GM23338 (cell line): ENCODE data around the gene DDX39A. TPM values are rescaled to one million over a fixed set of nuclear protein-coding genes. Genes with fewer than 3 reads are reported as not detected.

Experiments used
- CREB1 ChIP-seq: fragments of 250-450 bp; sonication (Bioruptor Pico); IDR thresholded peaks from 2 replicates; pipeline ENCODE4 v1.5.0; 2020; ENCODE audit warnings: low read depth, mild to moderate bottlenecking, moderate library complexity
- CTCF ChIP-seq, 2 experiments: fragments of 200-600 bp in 1 of 2; sonication (generic) in 1 of 2; conservative IDR thresholded peaks; 2 replicates each; pipeline versions ENCODE4 v1.5.1 to v1.6.1; 2016 to 2017; ENCODE audit warnings: antibody characterized with exemption in 2 of 2, low read depth in 2 of 2, mild to moderate bottlenecking in 2 of 2, moderate library complexity in 1 of 2
- ETS1 ChIP-seq: IDR thresholded peaks from 2 replicates; pipeline ENCODE4 v1.6.1; 2016; ENCODE audit warnings: antibody characterized with exemption
- EZH2 ChIP-seq: fragments of 200-600 bp; sonication (generic); IDR thresholded peaks from one replicate; pipeline ENCODE4 v1.8.0; 2017; ENCODE audit warnings: antibody characterized with exemption, mild to moderate bottlenecking, low read depth; ENCODE audit not compliant: unreplicated experiment
- EZH2phosphoT487 ChIP-seq: fragments of 200-600 bp; sonication (generic); IDR thresholded peaks from one replicate; pipeline ENCODE4 v1.8.1; 2018; ENCODE audit warnings: antibody characterized with exemption; ENCODE audit not compliant: unreplicated experiment
- JUNB ChIP-seq: IDR thresholded peaks from one replicate; pipeline ENCODE4 v1.6.1; 2016; ENCODE audit warnings: antibody characterized with exemption; ENCODE audit not compliant: unreplicated experiment
- NANOG ChIP-seq: IDR thresholded peaks from 2 replicates; pipeline ENCODE4 v1.6.1; 2016; ENCODE audit warnings: antibody characterized with exemption, borderline replicate concordance
- POLR2AphosphoS5 ChIP-seq: IDR thresholded peaks from 2 replicates; pipeline ENCODE4 v1.6.1; 2016; ENCODE audit warnings: antibody characterized with exemption, low read depth
- STAT1 ChIP-seq: IDR thresholded peaks from one replicate; pipeline ENCODE4 v1.6.1; 2016; ENCODE audit warnings: antibody characterized with exemption; ENCODE audit not compliant: unreplicated experiment
- ZNF114 ChIP-seq: fragments of 250-450 bp; sonication (Bioruptor Pico); IDR thresholded peaks from 2 replicates; pipeline ENCODE4 v1.5.0; 2020; ENCODE audit warnings: mild to moderate bottlenecking, moderate library complexity
- ZNF331 ChIP-seq: fragments of 250-450 bp; sonication (Bioruptor Pico); IDR thresholded peaks from 2 replicates; pipeline ENCODE4 v1.5.0; 2020; ENCODE audit warnings: low read depth, mild to moderate bottlenecking, moderate library complexity
- polyA plus RNA-seq: library from polyadenylated mRNA; unstranded; fragments of >200 nt; fragmentation: Nextera tagmentation; extraction: Ambion mirVana; gene quantifications from 2 replicates; pipeline ENCODE4 v1.2.1, GENCODE V29; 2016
- total RNA-seq: library from RNA; depleted of rRNA; stranded (reverse); fragments of >200 nt; shearing (Covaris generic); gene quantifications from 2 replicates; pipeline ENCODE4 v1.2.3, GENCODE V29; 2014
- TF ChIP-seq, protein P1 (sequence below): IDR thresholded peaks from one replicate; pipeline ENCODE4 v1.6.1; 2018; ENCODE audit warnings: antibody characterized with exemption; ENCODE audit not compliant: unreplicated experiment

DDX39A gene
- total and polyA plus RNA-seq, 2 experiments from 2014 or later = 195 to 196 TPM

DNA sequence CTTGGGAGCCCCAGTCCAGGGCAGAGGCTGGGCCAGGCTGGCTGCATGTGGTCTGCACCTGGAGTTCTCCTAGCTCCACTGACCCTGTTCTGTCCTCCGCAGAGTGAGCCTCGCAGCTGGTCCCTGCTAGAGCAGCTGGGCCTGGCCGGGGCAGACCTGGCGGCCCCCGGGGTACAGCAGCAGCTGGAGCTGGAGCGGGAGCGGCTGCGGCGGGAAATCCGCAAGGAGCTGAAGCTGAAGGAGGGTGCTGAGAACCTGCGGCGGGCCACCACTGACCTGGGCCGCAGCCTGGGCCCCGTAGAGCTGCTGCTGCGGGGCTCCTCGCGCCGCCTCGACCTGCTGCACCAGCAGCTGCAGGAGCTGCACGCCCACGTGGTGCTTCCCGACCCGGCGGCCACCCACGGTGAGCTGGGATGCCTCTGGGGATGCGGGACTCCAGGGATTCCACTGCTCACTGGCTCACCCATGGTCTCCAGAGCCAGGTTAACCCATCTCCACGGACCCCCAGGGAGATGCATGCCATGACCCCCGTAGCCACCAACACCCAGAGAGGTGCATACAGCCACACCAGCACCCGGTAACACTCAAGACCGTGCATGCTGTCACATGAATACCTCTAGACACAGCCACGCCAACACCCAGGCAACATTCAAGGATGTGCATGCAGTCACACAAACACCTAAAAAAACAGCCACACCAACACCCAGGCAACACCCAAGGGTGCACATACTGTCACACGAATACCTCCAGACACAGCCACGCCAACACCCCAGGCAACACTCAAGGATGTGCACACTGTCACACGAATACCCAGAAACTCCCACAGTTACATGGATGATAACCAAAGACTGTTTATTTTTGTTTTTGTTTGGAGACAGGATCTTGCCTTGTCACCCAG, 22.1 kb upstream of the DDX39A start (continued):
- TF ChIP-seq ETS1 = no peak
- TF ChIP-seq EZH2phosphoT487 = no peak
- TF ChIP-seq CTCF (conservative IDR thresholded peaks at IDR 0.05; ENCODE audit: low read depth in 2 of 2) = no peak
- TF ChIP-seq STAT1 = no peak
- no peak for TF ChIP-seq ZNF331 (CRISPR knock-in tag)
- no peak for TF ChIP-seq NANOG
- TF ChIP-seq, protein P1, sequence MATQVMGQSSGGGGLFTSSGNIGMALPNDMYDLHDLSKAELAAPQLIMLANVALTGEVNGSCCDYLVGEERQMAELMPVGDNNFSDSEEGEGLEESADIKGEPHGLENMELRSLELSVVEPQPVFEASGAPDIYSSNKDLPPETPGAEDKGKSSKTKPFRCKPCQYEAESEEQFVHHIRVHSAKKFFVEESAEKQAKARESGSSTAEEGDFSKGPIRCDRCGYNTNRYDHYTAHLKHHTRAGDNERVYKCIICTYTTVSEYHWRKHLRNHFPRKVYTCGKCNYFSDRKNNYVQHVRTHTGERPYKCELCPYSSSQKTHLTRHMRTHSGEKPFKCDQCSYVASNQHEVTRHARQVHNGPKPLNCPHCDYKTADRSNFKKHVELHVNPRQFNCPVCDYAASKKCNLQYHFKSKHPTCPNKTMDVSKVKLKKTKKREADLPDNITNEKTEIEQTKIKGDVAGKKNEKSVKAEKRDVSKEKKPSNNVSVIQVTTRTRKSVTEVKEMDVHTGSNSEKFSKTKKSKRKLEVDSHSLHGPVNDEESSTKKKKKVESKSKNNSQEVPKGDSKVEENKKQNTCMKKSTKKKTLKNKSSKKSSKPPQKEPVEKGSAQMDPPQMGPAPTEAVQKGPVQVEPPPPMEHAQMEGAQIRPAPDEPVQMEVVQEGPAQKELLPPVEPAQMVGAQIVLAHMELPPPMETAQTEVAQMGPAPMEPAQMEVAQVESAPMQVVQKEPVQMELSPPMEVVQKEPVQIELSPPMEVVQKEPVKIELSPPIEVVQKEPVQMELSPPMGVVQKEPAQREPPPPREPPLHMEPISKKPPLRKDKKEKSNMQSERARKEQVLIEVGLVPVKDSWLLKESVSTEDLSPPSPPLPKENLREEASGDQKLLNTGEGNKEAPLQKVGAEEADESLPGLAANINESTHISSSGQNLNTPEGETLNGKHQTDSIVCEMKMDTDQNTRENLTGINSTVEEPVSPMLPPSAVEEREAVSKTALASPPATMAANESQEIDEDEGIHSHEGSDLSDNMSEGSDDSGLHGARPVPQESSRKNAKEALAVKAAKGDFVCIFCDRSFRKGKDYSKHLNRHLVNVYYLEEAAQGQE = no peak
- no peak for TF ChIP-seq POLR2AphosphoS5
- TF ChIP-seq JUNB = no peak
- no peak for TF ChIP-seq EZH2
- no peak for TF ChIP-seq ZNF114 (CRISPR knock-in tag)
- TF ChIP-seq CREB1 = no peak
